BLaER1 (cell line): Measurements from ENCODE around the gene CDKN1B.
A peak's percentile ranks its signal among the peaks of the same experiment; 100 is the strongest.

Source experiments
- H3K27ac ChIP-seq: shearing (Covaris generic); formaldehyde crosslinking; 2 replicates; pipeline ENCODE4 v1.8.1; 2022
- H3K27me3 ChIP-seq: shearing (Covaris generic); formaldehyde crosslinking; 2 replicates; pipeline ENCODE4 v1.8.1; 2022
- H3K36me3 ChIP-seq: shearing (Covaris generic); formaldehyde crosslinking; 2 replicates; pipeline ENCODE4 v1.8.1; 2022
- H3K4me1 ChIP-seq: shearing (Covaris generic); formaldehyde crosslinking; 2 replicates; pipeline ENCODE4 v1.8.1; 2022
- H3K4me2 ChIP-seq: shearing (Covaris generic); formaldehyde crosslinking; 2 replicates; pipeline ENCODE4 v1.8.1; 2022
- H3K4me3 ChIP-seq: shearing (Covaris generic); formaldehyde crosslinking; 2 replicates; pipeline ENCODE4 v1.8.1; 2022
- H3K9ac ChIP-seq: shearing (Covaris generic); formaldehyde crosslinking; 2 replicates; pipeline ENCODE4 v1.8.1; 2022
- H3K9me3 ChIP-seq: shearing (Covaris generic); formaldehyde crosslinking; 2 replicates; pipeline ENCODE4 v1.8.1; 2022
- H4K20me1 ChIP-seq: shearing (Covaris generic); formaldehyde crosslinking; 2 replicates; pipeline ENCODE4 v1.8.1; 2022
- Cebpa-rat ChIP-seq: shearing (Covaris generic); IDR thresholded peaks from 2 replicates; pipeline ENCODE4 v1.8.1; 2022

CDKN1B gene

GRCh38 chr12:12700254-12700653 lies 16.9 kb upstream of the CDKN1B start:
- H3K36me3 ChIP-seq, result no peaks in the 10 kb centered on the region
- no peak overlapping the region for H3K4me2 ChIP-seq
- no peaks in the 10 kb centered on the region for H3K27me3 ChIP-seq
- no peak overlapping the region for H3K4me3 ChIP-seq
- TF ChIP-seq Cebpa-rat, result no peak
- H4K20me1 ChIP-seq, result no peaks in the 10 kb centered on the region
- H3K27ac ChIP-seq, result no peak overlapping the region
- no peaks in the 10 kb centered on the region for H3K9me3 ChIP-seq
- no peak overlapping the region for H3K9ac ChIP-seq
- peaks cover 35% of the 10 kb centered on the region for H3K4me1 ChIP-seq

GRCh38 chr12:12701457-12701856 lies 15.7 kb upstream of the CDKN1B start:
- H3K4me2 ChIP-seq, result no peak overlapping the region
- H3K4me1 ChIP-seq, result peaks cover 42% of the 10 kb centered on the region
- H3K27ac ChIP-seq, result no peak overlapping the region

GRCh38 chr12:12704593-12705230 lies 12.5 kb upstream of the CDKN1B start:
- Histone ChIP-seq H3K27ac (no peak overlapping the region), H3K27me3 (no peaks in the 10 kb centered on the region), H3K9me3 (no peaks in the 10 kb centered on the region), H3K9ac (no peak overlapping the region), H4K20me1 (no peaks in the 10 kb centered on the region), H3K4me1 (peaks cover 34% of the 10 kb centered on the region), H3K4me2 (peak overlapping the region; percentile 77), H3K36me3 (no peaks in the 10 kb centered on the region), H3K4me3 (no peak overlapping the region)
- TF ChIP-seq Cebpa-rat, result no peak

More at GRCh38 chr12:12701457-12701856, 15.7 kb upstream of the CDKN1B start:
- Histone ChIP-seq H3K9ac (no peak overlapping the region), H4K20me1 (no peaks in the 10 kb centered on the region), H3K27me3 (no peaks in the 10 kb centered on the region), H3K4me3 (no peak overlapping the region), H3K9me3 (no peaks in the 10 kb centered on the region), H3K36me3 (no peaks in the 10 kb centered on the region)
- TF ChIP-seq Cebpa-rat, result no peak

GRCh38 chr12:12705838-12706520 lies 11.2 kb upstream of the CDKN1B start:
- H3K27me3 ChIP-seq, result no peaks in the 10 kb centered on the region
- H4K20me1 ChIP-seq, result no peaks in the 10 kb centered on the region
- H3K9ac ChIP-seq, result no peak overlapping the region
- peak overlapping the region; percentile 77 for H3K4me2 ChIP-seq
- H3K9me3 ChIP-seq, result no peaks in the 10 kb centered on the region
- H3K27ac ChIP-seq, result 0 out of 2 replicates have a peak overlapping the region, but pooled peaks have one; percentile 11
- no peak for TF ChIP-seq Cebpa-rat
- H3K4me1 ChIP-seq, result peaks cover 34% of the 10 kb centered on the region
- H3K4me3 ChIP-seq, result no peak overlapping the region
- H3K36me3 ChIP-seq, result no peaks in the 10 kb centered on the region

- Histone ChIP-seq H3K9ac (peak overlapping the region; percentile 100; the same call in 1 of the 2 replicates), H3K4me3 (peak overlapping the region; percentile 96), H3K9me3 (no peaks in the 10 kb centered on the region), H3K27ac (peak overlapping the region; percentile 100), H3K4me2 (peak overlapping the region; percentile 95), H3K27me3 (no peaks in the 10 kb centered on the region), H3K4me1 (peaks cover 35% of the 10 kb centered on the region), H4K20me1 (peaks cover 14% of the 10 kb centered on the region), H3K36me3 (peaks cover 6% of the 10 kb centered on the region)
- no peak for TF ChIP-seq Cebpa-rat
These were observed 3.3 kb upstream of the CDKN1B start for GRCh38 chr12:12713932-12714275.

GRCh38 chr12:12714276-12715021 lies 2.7 kb upstream of the CDKN1B start:
- H3K9me3 ChIP-seq, result no peaks in the 10 kb centered on the region
- H3K27ac ChIP-seq, result peak overlapping the region; percentile 100
- peaks cover 19% of the 10 kb centered on the region for H4K20me1 ChIP-seq
- H3K4me3 ChIP-seq, result peak overlapping the region; percentile 96
- no peak for TF ChIP-seq Cebpa-rat
- peak overlapping the region; percentile 95 for H3K4me2 ChIP-seq
- H3K9ac ChIP-seq, result peak overlapping the region; percentile 100
- no peaks in the 10 kb centered on the region for H3K27me3 ChIP-seq
- H3K4me1 ChIP-seq, result peaks cover 35% of the 10 kb centered on the region
- H3K36me3 ChIP-seq, result peaks cover 12% of the 10 kb centered on the region

- H3K36me3 ChIP-seq, result peaks cover 18% of the 10 kb centered on the region
- H3K4me1 ChIP-seq, result peaks cover 35% of the 10 kb centered on the region
- no peaks in the 10 kb centered on the region for H3K27me3 ChIP-seq
- peak overlapping the region; percentile 100 for H3K9ac ChIP-seq
- no peaks in the 10 kb centered on the region for H3K9me3 ChIP-seq
- peak overlapping the region; percentile 100 for H3K27ac ChIP-seq
- peak overlapping the region; percentile 96 for H3K4me3 ChIP-seq
- peak overlapping the region; percentile 95 for H3K4me2 ChIP-seq
- peaks cover 26% of the 10 kb centered on the region for H4K20me1 ChIP-seq
- TF ChIP-seq Cebpa-rat, result no peak
These were observed 2.1 kb upstream of the CDKN1B start for GRCh38 chr12:12715128-12715458.

- peaks cover 38% of the 10 kb centered on the region for H3K4me1 ChIP-seq
- no peaks in the 10 kb centered on the region for H3K27me3 ChIP-seq
- peak overlapping the region; percentile 95 for H3K4me2 ChIP-seq
- peak overlapping the region; percentile 96 for H3K4me3 ChIP-seq
- peak overlapping the region; percentile 100 for H3K27ac ChIP-seq
- no peaks in the 10 kb centered on the region for H3K9me3 ChIP-seq
- peaks cover 23% of the 10 kb centered on the region for H3K36me3 ChIP-seq
- peak overlapping the region; percentile 100 for H3K9ac ChIP-seq
- TF ChIP-seq Cebpa-rat, result no peak
- H4K20me1 ChIP-seq, result peaks cover 30% of the 10 kb centered on the region
These were observed 1.6 kb upstream of the CDKN1B start for GRCh38 chr12:12715459-12716150.

GRCh38 chr12:12716151-12716792 lies 896 bp upstream of the CDKN1B start:
- no peaks in the 10 kb centered on the region for H3K9me3 ChIP-seq
- H3K27me3 ChIP-seq, result no peaks in the 10 kb centered on the region
- peak overlapping the region; percentile 96 for H3K4me3 ChIP-seq
- peak overlapping the region; percentile 95 for H3K4me2 ChIP-seq
- peaks cover 33% of the 10 kb centered on the region for H4K20me1 ChIP-seq
- H3K27ac ChIP-seq, result peak overlapping the region; percentile 100
- no peak for TF ChIP-seq Cebpa-rat
- peak overlapping the region; percentile 100 for H3K9ac ChIP-seq
- peaks cover 40% of the 10 kb centered on the region for H3K4me1 ChIP-seq
- H3K36me3 ChIP-seq, result peaks cover 28% of the 10 kb centered on the region
